Measurements from ENCODE around the gene MAP7D3.
"Not testable (repeated sequence)": the region's sequence is repeated elsewhere in the genome, so short reads cannot be mapped to it uniquely, and the experiment has no call there.

Gene MAP7D3

DNA sequence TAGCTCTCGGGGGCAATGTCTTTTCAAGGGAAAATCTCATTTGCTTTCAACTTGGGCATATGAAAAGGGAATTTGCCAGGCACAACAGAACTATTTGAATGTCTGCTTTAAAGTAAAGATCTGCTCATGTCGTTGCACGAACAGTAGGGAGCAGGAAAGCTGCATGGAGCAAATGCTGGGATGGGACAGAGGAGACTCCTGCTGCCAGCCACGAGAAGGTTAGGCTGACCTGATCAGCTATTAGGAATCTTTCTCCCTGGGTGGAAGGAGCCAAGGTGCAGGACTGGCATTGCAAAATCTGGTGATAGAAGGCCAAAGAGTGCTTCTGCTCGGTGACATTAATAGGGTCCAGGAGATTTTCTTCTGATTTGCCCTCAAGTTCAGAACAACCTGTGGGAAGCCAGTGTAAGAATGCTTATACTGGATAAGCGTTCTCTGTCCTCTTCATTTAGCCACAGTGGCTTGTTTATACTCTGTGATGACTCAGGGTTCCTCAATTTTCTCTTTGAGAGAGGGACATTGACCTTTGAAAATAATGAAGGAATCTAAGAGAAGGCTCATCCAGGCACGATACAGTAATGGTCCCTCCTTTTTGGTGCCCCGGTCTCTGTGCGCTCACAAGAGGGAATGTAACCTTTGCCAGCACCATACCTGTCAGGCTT, 80.9 kb downstream of the MAP7D3 start:
- no peak for DNase-seq (ENCODE audit: low read depth)
- TF ChIP-seq, protein P1, sequence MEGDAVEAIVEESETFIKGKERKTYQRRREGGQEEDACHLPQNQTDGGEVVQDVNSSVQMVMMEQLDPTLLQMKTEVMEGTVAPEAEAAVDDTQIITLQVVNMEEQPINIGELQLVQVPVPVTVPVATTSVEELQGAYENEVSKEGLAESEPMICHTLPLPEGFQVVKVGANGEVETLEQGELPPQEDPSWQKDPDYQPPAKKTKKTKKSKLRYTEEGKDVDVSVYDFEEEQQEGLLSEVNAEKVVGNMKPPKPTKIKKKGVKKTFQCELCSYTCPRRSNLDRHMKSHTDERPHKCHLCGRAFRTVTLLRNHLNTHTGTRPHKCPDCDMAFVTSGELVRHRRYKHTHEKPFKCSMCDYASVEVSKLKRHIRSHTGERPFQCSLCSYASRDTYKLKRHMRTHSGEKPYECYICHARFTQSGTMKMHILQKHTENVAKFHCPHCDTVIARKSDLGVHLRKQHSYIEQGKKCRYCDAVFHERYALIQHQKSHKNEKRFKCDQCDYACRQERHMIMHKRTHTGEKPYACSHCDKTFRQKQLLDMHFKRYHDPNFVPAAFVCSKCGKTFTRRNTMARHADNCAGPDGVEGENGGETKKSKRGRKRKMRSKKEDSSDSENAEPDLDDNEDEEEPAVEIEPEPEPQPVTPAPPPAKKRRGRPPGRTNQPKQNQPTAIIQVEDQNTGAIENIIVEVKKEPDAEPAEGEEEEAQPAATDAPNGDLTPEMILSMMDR (IDR thresholded peaks at IDR 0.05; ENCODE audit: control insufficient read depth, extremely low read depth, insufficient read depth): peak; percentile 43
- H3K4me3 ChIP-seq (ENCODE audit: low read depth, low read length): no peak overlapping the region

GRCh38 chrX:136168929-136169735, 82.1 kb downstream of the MAP7D3 start:
- no peak overlapping the region for H3K4me3 ChIP-seq (ENCODE audit: low read depth, low read length)
- DNase-seq (ENCODE audit: low read depth): no peak
- TF ChIP-seq, protein P1 (IDR thresholded peaks at IDR 0.05; ENCODE audit: control insufficient read depth, extremely low read depth, insufficient read depth): no peak

DNA sequence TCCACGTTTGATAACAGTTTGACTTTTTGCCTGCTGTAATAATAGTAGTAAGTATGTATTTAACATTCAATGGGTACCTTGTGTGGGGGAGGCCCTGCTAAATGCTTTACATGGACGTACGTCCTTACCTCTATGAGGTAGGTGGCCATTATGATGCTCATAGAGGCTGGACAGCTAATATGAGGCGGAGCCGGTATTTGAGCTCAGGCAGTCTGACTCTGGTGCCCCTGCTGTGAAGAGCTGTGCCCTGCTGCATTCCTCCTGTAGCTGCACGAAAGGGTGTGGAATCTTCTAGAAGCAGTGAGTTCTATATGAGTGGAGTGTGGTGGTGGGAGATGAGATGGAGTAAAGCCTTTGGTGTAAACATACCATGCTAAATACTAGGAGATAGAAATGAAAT, 83.2 kb downstream of the MAP7D3 start:
- not testable (repeated sequence) for DNase-seq (ENCODE audit: low read depth); H3K4me3 ChIP-seq (ENCODE audit: low read depth, low read length)

- TF ChIP-seq, protein P1 (IDR thresholded peaks at IDR 0.05; ENCODE audit: control insufficient read depth, extremely low read depth, insufficient read depth): peak; percentile 36
- DNase-seq (ENCODE audit: low read depth): no peak
Observed at GRCh38 chrX:136166221-136166855, 84.9 kb downstream of the MAP7D3 start.

DNA sequence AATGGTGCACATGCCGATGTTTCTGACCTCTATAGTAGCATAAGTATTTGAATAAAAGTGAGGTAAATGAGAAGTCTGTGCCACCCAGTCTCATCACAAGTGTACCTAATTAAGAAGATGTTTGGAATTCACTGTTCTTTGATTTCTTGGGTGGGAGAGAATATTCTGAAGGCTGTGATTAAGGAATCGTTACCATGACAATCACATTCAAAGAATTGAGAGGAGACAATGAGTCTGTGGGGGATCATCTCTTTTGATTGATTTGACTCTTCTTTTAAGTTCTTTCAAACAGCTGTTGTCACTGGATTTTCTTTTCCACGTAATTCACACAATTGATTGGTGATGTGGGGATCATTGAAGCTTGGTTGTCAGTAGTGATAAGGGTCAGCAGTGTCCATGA, 85.8 kb downstream of the MAP7D3 start:
- DNase-seq (ENCODE audit: low read depth): no peak
- TF ChIP-seq, protein P1 (IDR thresholded peaks at IDR 0.05; ENCODE audit: control insufficient read depth, extremely low read depth, insufficient read depth): no peak
- H3K4me3 ChIP-seq (ENCODE audit: low read depth, low read length): no peak overlapping the region

More at GRCh38 chrX:136166221-136166855, 84.9 kb downstream of the MAP7D3 start:
- no peak overlapping the region for H3K4me3 ChIP-seq (ENCODE audit: low read depth, low read length)

- TF ChIP-seq, protein P1 (IDR thresholded peaks at IDR 0.05; ENCODE audit: control insufficient read depth, extremely low read depth, insufficient read depth): no peak
- no peak overlapping the region for H3K4me3 ChIP-seq (ENCODE audit: low read depth, low read length)
- no peak for DNase-seq (ENCODE audit: low read depth)
Observed at GRCh38 chrX:136163689-136164088, 87.5 kb downstream of the MAP7D3 start.
